Bronchial epithelial cell (primary cell): ENCODE results near the gene RAB40A. TPM values are rescaled to one million over a fixed set of nuclear protein-coding genes. Genes with fewer than 3 reads are reported as not detected.

Experiments
- DNase-seq: peaks from one replicate; pipeline ENCODE4 v3.0.0-alpha.2; 2010; ENCODE audit warnings: low read depth
- FAIRE-seq: peaks from 2 replicates; lab custom pipeline; 2011; peaks lifted over from hg19 to GRCh38; lab: Jason Lieb, UNC
- H3K27me3 ChIP-seq: 2 replicates; pipeline ENCODE4 v1.5.1; 2011; ENCODE audit warnings: low read length; ENCODE audit not compliant: control insufficient read depth, insufficient read depth
- H3K36me3 ChIP-seq: 2 replicates; pipeline ENCODE4 v1.5.1; 2011; ENCODE audit warnings: low read length; ENCODE audit not compliant: control insufficient read depth, insufficient read depth
- H3K4me3 ChIP-seq: 2 replicates; pipeline ENCODE4 v1.5.1; 2011; ENCODE audit warnings: mild to moderate bottlenecking, low read depth, low read length, control low read depth
- CTCF ChIP-seq: IDR thresholded peaks from 2 replicates; pipeline ENCODE4 v1.5.1; 2011; ENCODE audit warnings: mild to moderate bottlenecking, moderate library complexity, low read length, control low read depth, inconsistent platforms; ENCODE audit not compliant: insufficient read depth, severe bottlenecking
- total RNA-seq: library from RNA; depleted of rRNA; stranded (reverse); fragments of >200 nt; gene quantifications from 2 replicates; pipeline ENCODE4 v1.2.1, GENCODE V29; 2014

The RAB40A gene
- total RNA-seq, 1 donor from 2014 or later, result under 0.01 TPM

- Histone ChIP-seq H3K4me3 (no peak overlapping the region), H3K27me3 (no peaks in the 10 kb centered on the region), H3K36me3 (no peaks in the 10 kb centered on the region)
- DNase-seq, result no peak
- no peak for FAIRE-seq
- TF ChIP-seq CTCF, result no peak
Observed at GRCh38 chrX:103535206-103535605, 15.9 kb upstream of the RAB40A start.

DNA sequence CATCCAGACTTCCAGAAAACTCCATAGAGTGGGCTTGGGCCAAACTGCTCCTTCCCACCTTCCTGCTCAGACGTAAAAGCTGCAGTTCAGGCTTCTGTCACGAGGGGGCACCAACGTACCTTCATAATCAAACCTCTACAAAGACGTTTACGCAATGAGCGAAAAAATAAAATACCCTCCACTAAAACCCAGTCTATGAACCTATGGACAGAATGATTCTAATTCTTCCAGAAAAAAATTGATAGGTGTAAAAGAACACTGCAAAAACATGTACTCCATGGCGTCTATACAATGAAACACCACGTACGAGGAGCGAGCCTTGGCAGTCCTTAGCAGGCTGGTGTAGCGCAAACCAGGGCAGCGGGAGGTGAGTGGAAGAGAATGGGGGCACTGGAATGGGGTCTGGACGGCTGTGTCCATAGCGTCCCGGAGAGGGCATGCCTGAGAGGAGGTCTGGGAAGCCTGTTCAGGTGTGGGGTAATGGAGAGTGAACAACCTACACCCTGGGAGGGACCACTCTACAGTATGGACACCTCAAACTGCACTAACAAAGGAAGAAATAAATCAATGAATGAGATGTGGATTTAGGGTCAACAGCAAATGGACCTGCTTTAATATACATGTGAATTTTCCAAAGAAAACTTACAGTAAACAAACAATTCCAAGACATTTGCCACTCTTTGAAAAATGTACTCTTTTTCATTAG lies 14.4 kb upstream of the RAB40A start:
- peak; percentile 66 for TF ChIP-seq CTCF
- no peaks in the 10 kb centered on the region for H3K27me3 ChIP-seq
- DNase-seq, result peak; percentile 55
- no peak overlapping the region for H3K4me3 ChIP-seq
- FAIRE-seq, result no peak
- no peaks in the 10 kb centered on the region for H3K36me3 ChIP-seq

DNA sequence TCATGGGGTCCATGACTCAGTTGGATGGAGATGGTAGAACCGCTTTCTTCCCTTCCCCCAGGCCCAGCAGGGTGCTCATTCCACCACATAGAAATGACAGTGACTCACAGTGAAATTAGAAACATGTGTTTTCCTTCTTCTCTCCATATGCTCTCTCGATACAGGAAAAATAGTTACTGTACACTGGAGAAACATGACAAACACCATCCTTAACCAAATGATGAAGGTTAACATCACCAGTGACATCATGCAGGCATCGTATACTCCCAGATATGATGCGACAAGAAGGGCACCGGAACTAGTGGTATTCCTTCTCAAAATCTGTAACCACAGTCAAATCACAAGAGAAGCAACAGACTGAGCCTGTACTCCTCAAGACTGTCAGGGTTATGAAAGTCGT lies 11.7 kb upstream of the RAB40A start:
- H3K36me3 ChIP-seq, result no peaks in the 10 kb centered on the region
- no peak overlapping the region for H3K4me3 ChIP-seq
- H3K27me3 ChIP-seq, result no peaks in the 10 kb centered on the region
- DNase-seq (no peak), FAIRE-seq (peak; percentile 18)
- TF ChIP-seq CTCF, result no peak

- TF ChIP-seq CTCF, result no peak
- FAIRE-seq, result peak; percentile 83
- H3K4me3 ChIP-seq, result no peak overlapping the region
Observed at GRCh38 chrX:103530545-103530944, 11.3 kb upstream of the RAB40A start.

GRCh38 chrX:103529550-103529949 lies 10.3 kb upstream of the RAB40A start:
- DNase-seq (no peak), FAIRE-seq (no peak)
- no peak overlapping the region for H3K4me3 ChIP-seq
- H3K27me3 ChIP-seq, result no peaks in the 10 kb centered on the region
- H3K36me3 ChIP-seq, result no peaks in the 10 kb centered on the region
- no peak for TF ChIP-seq CTCF

More at GRCh38 chrX:103530545-103530944, 11.3 kb upstream of the RAB40A start:
- Histone ChIP-seq H3K27me3 (no peaks in the 10 kb centered on the region), H3K36me3 (no peaks in the 10 kb centered on the region)
- no peak for DNase-seq

DNA sequence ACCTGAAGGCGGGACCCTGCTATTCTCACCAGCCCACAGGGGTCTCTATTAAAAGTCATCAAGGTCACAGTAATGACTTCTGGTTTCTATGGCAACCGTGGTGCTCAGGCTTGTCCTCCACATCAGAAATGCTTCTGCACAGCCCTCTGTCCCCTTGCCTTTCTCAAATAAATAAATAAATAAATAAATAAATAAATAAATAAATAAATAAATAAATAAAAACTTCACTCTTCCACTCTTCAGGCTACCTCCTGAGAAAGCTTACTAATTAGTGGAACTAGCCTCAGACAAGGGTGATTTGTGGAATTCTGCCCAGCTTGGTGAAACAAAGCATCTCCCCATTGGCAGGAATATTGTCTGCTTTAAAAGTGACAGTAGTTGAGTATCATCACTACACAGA lies 5.5 kb upstream of the RAB40A start:
- H3K36me3 ChIP-seq, result no peaks in the 10 kb centered on the region
- TF ChIP-seq CTCF, result no peak
- DNase-seq, result no peak
- no peak for FAIRE-seq
- no peaks in the 10 kb centered on the region for H3K27me3 ChIP-seq
- H3K4me3 ChIP-seq, result no peak overlapping the region
